ENCODE data around the gene SEMA5A.

SEMA5A gene

DNA sequence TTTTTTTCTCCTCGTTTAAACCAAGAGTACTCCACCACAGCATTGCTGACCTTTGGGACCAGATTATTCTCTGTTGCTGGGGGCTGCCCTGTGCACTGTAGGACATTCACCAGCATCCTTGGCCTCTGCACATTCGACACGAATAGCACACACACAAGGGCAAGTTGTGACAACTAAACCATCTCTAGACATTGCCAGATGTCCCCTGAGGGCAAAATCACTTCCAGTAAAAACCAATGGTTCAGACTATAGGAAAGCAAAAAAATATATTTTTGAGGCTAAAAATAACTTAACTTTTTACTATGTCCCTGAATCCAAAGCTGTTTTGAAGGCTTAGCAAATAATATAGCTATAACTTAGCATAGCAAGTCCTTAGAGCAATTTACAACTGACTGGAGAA is 65.9 kb downstream of the SEMA5A start:
- DNase-seq (ENCODE audit: low read depth, low spot score) = no peak
- H3K9me3 ChIP-seq (ENCODE audit: control insufficient read depth, insufficient read depth, low read length) = no peaks in the 10 kb centered on the region; the same call in none of the 2 replicates
- H3K27me3 ChIP-seq (ENCODE audit: control insufficient read depth, insufficient read depth, low read length) = no peaks in the 10 kb centered on the region
- H3K36me3 ChIP-seq (ENCODE audit: control insufficient read depth, insufficient read depth, low read length) = no peaks in the 10 kb centered on the region
- H3K4me3 ChIP-seq (ENCODE audit: low read length) = no peak overlapping the region
- no peak overlapping the region for H3K27ac ChIP-seq (ENCODE audit: low read length)
- WGBS (ENCODE audit: insufficient coverage, insufficient read length) = no CpG with 5 or more reads among the region's 3 CpGs
- H3K4me1 ChIP-seq (ENCODE audit: control insufficient read depth, insufficient read depth, low read length) = no peaks in the 10 kb centered on the region

DNA sequence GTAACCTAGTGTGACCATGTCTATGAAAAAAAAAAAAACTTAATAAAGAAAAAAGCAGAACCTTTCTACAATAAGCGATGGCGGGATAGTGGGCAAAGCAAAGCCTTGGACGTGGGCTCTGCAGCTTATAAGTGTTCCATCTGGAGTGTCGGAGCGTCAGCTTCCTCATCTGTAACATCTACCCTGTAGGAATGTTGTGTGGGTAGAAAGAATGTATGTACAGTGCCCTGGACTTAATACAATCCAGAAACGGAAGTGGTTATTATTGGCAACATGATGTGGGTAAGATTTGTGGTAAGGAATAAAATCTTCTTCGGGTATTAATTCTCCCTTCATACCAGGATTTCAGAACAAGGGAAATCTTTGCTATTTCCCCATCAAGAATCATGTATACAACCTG is 66.5 kb downstream of the SEMA5A start:
- H3K36me3 ChIP-seq (ENCODE audit: control insufficient read depth, insufficient read depth, low read length) = no peaks in the 10 kb centered on the region
- WGBS (ENCODE audit: insufficient coverage, insufficient read length) = no CpG with 5 or more reads among the region's 7 CpGs
- no peak for DNase-seq (ENCODE audit: low read depth, low spot score)
- no peaks in the 10 kb centered on the region; the same call in none of the 2 replicates for H3K9me3 ChIP-seq (ENCODE audit: control insufficient read depth, insufficient read depth, low read length)
- H3K27me3 ChIP-seq (ENCODE audit: control insufficient read depth, insufficient read depth, low read length) = no peaks in the 10 kb centered on the region
- H3K27ac ChIP-seq (ENCODE audit: low read length) = no peak overlapping the region
- no peak overlapping the region for H3K4me3 ChIP-seq (ENCODE audit: low read length)
- no peaks in the 10 kb centered on the region for H3K4me1 ChIP-seq (ENCODE audit: control insufficient read depth, insufficient read depth, low read length)

DNA sequence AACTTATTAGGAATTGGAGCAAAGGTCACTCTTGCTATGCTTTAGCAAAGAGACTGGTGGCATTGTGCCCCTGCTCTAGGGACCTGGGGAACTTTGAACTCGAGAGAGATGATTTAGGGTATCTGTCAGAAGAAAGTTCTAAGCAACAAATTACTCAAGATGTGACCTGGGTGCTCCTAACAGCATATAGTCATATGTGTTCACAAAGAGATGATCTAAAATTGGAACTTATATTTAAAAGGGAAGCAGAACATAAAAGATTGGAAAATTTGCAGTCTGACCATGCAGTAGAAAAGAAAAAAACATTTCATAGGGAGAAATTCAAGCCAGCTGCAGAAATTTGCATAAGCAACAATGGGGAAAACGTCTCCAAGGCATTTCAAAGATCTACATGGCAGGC is 68.3 kb downstream of the SEMA5A start:
- Histone ChIP-seq H3K36me3 (ENCODE audit: control insufficient read depth, insufficient read depth, low read length) (no peaks in the 10 kb centered on the region), H3K27ac (ENCODE audit: low read length) (no peak overlapping the region), H3K27me3 (ENCODE audit: control insufficient read depth, insufficient read depth, low read length) (no peaks in the 10 kb centered on the region), H3K4me3 (ENCODE audit: low read length) (no peak overlapping the region), H3K4me1 (ENCODE audit: control insufficient read depth, insufficient read depth, low read length) (no peaks in the 10 kb centered on the region), H3K9me3 (ENCODE audit: control insufficient read depth, insufficient read depth, low read length) (no peaks in the 10 kb centered on the region; the same call in none of the 2 replicates)
- DNase-seq (ENCODE audit: low read depth, low spot score) = no peak
- WGBS (ENCODE audit: insufficient coverage, insufficient read length) = no CpG with 5 or more reads among the region's 2 CpGs

DNA sequence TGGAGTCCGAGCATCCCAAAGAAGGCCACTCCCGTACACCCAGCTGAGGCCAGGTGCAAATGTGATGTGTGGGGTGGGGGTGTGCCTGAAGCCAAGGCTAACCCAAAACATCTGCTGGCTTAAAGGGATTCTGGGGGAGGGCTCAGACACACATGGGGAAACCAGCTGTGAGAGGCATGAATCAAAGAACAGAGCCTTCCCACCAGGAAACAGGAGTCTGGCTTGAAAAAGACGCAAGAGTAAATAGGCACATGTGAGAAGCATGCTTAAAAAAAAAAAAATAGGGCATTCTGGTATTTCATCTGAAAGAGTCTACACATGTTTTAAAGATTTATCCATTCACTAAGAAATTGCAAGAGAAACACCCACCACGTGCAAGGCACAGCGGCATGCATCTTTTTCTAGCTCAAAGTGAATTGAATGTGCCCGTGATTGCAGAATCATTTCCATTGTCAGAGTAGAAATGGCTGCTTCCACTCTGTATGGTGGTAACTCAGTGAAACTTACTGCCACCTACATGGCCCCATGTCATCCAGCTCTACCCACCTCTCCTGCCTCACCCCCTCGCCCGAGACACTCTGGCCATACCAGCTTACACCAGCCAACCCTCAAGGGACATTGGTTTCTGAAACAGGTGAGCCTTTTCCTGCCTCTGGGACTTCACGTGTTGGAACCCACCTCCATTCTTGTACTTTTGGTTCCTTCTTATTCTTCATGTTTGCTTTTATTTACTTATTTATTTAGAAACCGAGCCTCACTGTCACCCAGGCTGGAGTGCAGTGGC is 71.5 kb downstream of the SEMA5A start:
- Histone ChIP-seq H3K4me1 (ENCODE audit: control insufficient read depth, insufficient read depth, low read length) (no peaks in the 10 kb centered on the region), H3K9me3 (ENCODE audit: control insufficient read depth, insufficient read depth, low read length) (no peaks in the 10 kb centered on the region; the same call in none of the 2 replicates), H3K27me3 (ENCODE audit: control insufficient read depth, insufficient read depth, low read length) (no peaks in the 10 kb centered on the region), H3K36me3 (ENCODE audit: control insufficient read depth, insufficient read depth, low read length) (no peaks in the 10 kb centered on the region), H3K27ac (ENCODE audit: low read length) (no peak overlapping the region), H3K4me3 (ENCODE audit: low read length) (no peak overlapping the region)
- no peak for DNase-seq (ENCODE audit: low read depth, low spot score)
- no CpG with 5 or more reads among the region's 10 CpGs for whole genome bisulfite sequencing (ENCODE audit: insufficient coverage, insufficient read length)

DNA sequence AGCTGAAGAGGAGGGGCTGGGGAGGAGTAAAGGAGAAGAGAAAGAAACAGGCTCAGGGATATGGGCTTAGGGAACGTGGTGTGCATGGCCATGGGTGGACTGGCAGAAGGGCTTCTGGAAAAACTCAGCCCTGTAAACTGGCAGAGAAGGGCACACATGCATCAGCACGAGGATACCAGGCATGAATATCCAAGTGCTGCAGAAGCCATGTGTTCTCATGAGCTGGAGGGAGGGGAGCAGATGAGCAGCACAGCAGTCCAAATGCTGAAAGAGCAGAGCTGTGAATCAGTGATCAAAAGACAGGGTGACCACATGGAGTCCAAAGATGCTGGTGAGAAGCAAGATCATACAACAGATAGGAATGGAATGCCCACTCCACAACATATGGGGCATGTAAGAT is 72.3 kb downstream of the SEMA5A start:
- H3K36me3 ChIP-seq (ENCODE audit: control insufficient read depth, insufficient read depth, low read length) = no peaks in the 10 kb centered on the region
- no peak overlapping the region for H3K4me3 ChIP-seq (ENCODE audit: low read length)
- DNase-seq (ENCODE audit: low read depth, low spot score) = no peak
- H3K27me3 ChIP-seq (ENCODE audit: control insufficient read depth, insufficient read depth, low read length) = no peaks in the 10 kb centered on the region
- no CpG with 5 or more reads among the region's 2 CpGs for WGBS (ENCODE audit: insufficient coverage, insufficient read length)
- H3K27ac ChIP-seq (ENCODE audit: low read length) = no peak overlapping the region
- H3K9me3 ChIP-seq (ENCODE audit: control insufficient read depth, insufficient read depth, low read length) = no peaks in the 10 kb centered on the region; the same call in none of the 2 replicates
- H3K4me1 ChIP-seq (ENCODE audit: control insufficient read depth, insufficient read depth, low read length) = no peaks in the 10 kb centered on the region

DNA sequence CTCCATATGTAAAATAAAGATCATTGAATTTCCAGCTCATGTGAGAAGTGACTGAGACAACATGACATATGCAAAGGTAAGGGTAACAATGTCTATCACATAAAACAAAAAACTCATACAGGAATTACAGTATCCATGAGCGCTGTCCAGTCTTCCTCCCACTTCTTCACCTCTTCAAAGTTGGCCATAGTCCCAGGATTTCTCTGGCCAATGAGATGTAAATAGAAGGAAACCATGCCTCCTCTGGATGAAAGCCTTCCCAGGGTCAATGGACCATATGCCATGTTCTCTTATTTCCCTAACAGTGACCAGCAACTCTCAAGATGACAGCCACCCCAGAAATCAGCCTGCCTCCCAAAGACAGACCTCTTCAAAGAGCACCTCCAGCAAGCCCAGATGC is 75.5 kb downstream of the SEMA5A start:
- no CpG with 5 or more reads among the region's 1 CpG for WGBS (ENCODE audit: insufficient coverage, insufficient read length)
- H3K27ac ChIP-seq (ENCODE audit: low read length) = no peak overlapping the region
- no peak overlapping the region for H3K4me3 ChIP-seq (ENCODE audit: low read length)
- DNase-seq (ENCODE audit: low read depth, low spot score) = no peak
- no peaks in the 10 kb centered on the region for H3K27me3 ChIP-seq (ENCODE audit: control insufficient read depth, insufficient read depth, low read length)
- no peaks in the 10 kb centered on the region for H3K4me1 ChIP-seq (ENCODE audit: control insufficient read depth, insufficient read depth, low read length)
- H3K36me3 ChIP-seq (ENCODE audit: control insufficient read depth, insufficient read depth, low read length) = no peaks in the 10 kb centered on the region
- no peaks in the 10 kb centered on the region for H3K9me3 ChIP-seq (ENCODE audit: control insufficient read depth, insufficient read depth, low read length)

DNA sequence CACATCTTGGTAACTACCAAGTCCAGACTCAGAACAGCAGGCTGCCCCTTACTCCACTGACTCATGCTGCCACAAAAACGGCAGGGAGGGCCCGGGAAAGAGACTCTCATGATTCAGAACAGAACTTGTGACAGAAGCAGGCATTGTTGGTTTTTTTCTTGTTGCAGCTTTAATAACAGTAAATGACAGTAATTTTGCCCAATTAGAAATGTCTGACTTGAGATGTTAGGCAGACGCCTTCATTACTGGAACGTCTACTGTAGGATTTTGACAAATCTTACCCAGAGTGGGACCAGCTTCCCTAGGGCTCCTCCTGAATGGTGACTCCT is 77.9 kb downstream of the SEMA5A start:
- no peaks in the 10 kb centered on the region for H3K4me1 ChIP-seq (ENCODE audit: control insufficient read depth, insufficient read depth, low read length)
- no peak for DNase-seq (ENCODE audit: low read depth, low spot score)
- no peaks in the 10 kb centered on the region for H3K27me3 ChIP-seq (ENCODE audit: control insufficient read depth, insufficient read depth, low read length)
- no peak overlapping the region for H3K4me3 ChIP-seq (ENCODE audit: low read length)
- no peaks in the 10 kb centered on the region for H3K9me3 ChIP-seq (ENCODE audit: control insufficient read depth, insufficient read depth, low read length)
- no peak overlapping the region for H3K27ac ChIP-seq (ENCODE audit: low read length)
- no CpG with 5 or more reads among the region's 4 CpGs for WGBS (ENCODE audit: insufficient coverage, insufficient read length)
- no peaks in the 10 kb centered on the region for H3K36me3 ChIP-seq (ENCODE audit: control insufficient read depth, insufficient read depth, low read length)

DNA sequence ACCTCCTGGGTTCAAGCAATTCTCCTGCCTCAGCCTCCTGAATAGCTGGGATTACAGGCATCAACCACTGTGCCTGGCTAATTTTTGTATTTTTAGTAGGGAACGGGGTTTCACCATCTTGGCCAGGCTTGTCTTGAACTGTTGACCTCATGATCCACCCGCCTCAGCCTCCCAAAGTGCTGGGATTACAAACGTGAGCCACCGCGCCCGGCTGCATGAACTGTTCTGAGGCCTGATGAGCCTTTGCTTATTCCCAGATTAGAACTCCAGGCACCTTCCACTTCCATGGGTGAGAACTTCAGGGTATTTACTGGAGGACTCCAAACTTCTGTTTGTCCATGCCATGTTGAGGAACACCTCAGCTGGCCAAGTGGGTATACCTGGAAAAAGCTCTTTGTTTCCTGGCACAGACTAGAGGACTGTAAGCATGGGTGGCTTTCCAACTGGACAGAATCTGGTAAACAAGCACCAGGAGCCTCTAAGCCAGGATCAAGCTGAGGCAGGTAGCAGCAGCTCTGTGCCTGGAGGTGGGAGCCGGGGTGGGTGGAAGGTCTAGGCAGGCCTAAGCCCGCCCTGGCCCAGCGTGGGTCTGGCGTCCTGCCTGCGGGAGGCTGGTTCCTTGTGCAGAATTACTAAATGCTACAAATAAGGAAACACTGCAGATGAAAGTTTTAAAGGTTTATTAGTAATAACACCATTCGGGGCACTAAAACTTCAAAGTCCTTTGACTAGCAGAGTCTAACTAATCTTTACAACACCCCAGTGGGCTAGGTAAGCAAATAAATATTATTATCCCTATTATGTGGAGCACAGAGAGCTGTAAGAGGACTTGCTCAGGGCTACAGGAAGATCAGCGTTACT is 78.4 kb downstream of the SEMA5A start:
- Histone ChIP-seq H3K27ac (ENCODE audit: low read length) (no peak overlapping the region), H3K36me3 (ENCODE audit: control insufficient read depth, insufficient read depth, low read length) (no peaks in the 10 kb centered on the region), H3K4me3 (ENCODE audit: low read length) (no peak overlapping the region), H3K27me3 (ENCODE audit: control insufficient read depth, insufficient read depth, low read length) (no peaks in the 10 kb centered on the region), H3K9me3 (ENCODE audit: control insufficient read depth, insufficient read depth, low read length) (no peaks in the 10 kb centered on the region), H3K4me1 (ENCODE audit: control insufficient read depth, insufficient read depth, low read length) (no peaks in the 10 kb centered on the region)
- WGBS (ENCODE audit: insufficient coverage, insufficient read length) = no CpG with 5 or more reads among the region's 13 CpGs
- DNase-seq (ENCODE audit: low read depth, low spot score) = no peak

DNA sequence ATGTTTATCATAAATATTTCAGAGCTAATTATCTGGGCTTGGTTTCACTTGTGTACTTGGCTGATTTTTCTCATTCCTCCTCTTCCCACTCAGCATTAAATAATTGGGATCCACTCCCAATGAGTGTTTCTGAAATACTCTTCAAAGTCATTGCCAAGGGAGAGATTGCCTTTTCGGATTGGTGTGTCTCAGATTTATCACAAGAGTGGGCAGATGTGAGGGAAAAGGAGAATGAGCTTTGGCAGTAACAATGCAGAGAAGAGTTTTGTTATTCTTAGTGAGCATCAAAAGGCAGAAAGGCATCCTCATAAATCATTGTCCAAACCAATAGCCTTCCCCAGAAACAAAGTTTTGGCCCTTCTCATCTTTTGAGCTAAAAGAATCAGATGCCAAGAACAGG is 79.2 kb downstream of the SEMA5A start:
- WGBS (ENCODE audit: insufficient coverage, insufficient read length) = no CpG with 5 or more reads among the region's 1 CpG
- Histone ChIP-seq H3K4me1 (ENCODE audit: control insufficient read depth, insufficient read depth, low read length) (no peaks in the 10 kb centered on the region), H3K36me3 (ENCODE audit: control insufficient read depth, insufficient read depth, low read length) (no peaks in the 10 kb centered on the region), H3K27ac (ENCODE audit: low read length) (no peak overlapping the region), H3K27me3 (ENCODE audit: control insufficient read depth, insufficient read depth, low read length) (no peaks in the 10 kb centered on the region), H3K9me3 (ENCODE audit: control insufficient read depth, insufficient read depth, low read length) (no peaks in the 10 kb centered on the region), H3K4me3 (ENCODE audit: low read length) (no peak overlapping the region)
- DNase-seq (ENCODE audit: low read depth, low spot score) = no peak

DNA sequence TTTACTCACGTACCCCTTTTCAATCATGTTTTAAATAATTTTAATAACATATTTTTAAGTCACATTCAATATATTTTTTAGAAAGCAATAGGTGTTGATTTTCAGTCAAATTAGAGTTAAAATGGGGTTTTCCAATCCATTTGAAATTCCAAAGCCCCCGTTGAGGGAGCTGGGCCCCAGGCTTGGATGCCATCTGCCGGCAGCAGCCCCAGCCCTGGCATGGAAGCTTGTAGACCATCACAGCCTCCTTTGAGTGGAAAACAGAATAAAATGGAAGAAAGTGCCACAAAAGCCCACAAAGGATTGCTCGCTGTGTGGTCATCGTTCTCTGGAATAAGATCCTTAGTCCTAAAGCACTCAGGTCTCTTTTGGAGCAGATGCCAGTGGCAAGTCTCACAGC is 81.4 kb downstream of the SEMA5A start:
- no peak overlapping the region for H3K27ac ChIP-seq (ENCODE audit: low read length)
- no peaks in the 10 kb centered on the region for H3K27me3 ChIP-seq (ENCODE audit: control insufficient read depth, insufficient read depth, low read length)
- no peaks in the 10 kb centered on the region for H3K36me3 ChIP-seq (ENCODE audit: control insufficient read depth, insufficient read depth, low read length)
- no peak for DNase-seq (ENCODE audit: low read depth, low spot score)
- no peaks in the 10 kb centered on the region for H3K4me1 ChIP-seq (ENCODE audit: control insufficient read depth, insufficient read depth, low read length)
- H3K9me3 ChIP-seq (ENCODE audit: control insufficient read depth, insufficient read depth, low read length) = no peaks in the 10 kb centered on the region
- H3K4me3 ChIP-seq (ENCODE audit: low read length) = no peak overlapping the region
- WGBS (ENCODE audit: insufficient coverage, insufficient read length) = no CpG with 5 or more reads among the region's 5 CpGs
